PC-3 (cell line): Measurements from ENCODE around the gene BRD4.

Experiments
- CTCF ChIP-seq: fragments of 300-600 bp; sonication (generic); conservative IDR thresholded peaks from 2 replicates; pipeline ENCODE4 v1.5.1; 2017; ENCODE audit warnings: antibody characterized with exemption, low read depth, mild to moderate bottlenecking, low read length
- EZH2 ChIP-seq: fragments of 300-600 bp; sonication (generic); IDR thresholded peaks from one replicate; pipeline ENCODE4 v1.6.1; 2017; ENCODE audit warnings: antibody characterized with exemption, mild to moderate bottlenecking, low read length; ENCODE audit not compliant: unreplicated experiment

- TF ChIP-seq CTCF = no peak
- TF ChIP-seq EZH2 = no peak
Measured at GRCh38 chr19:15332311-15332996, at the start of gene BRD4.
